NCI-H2029 treated with DMSO at 0.1 percent for 48 hours (cell line): ENCODE data around the gene MYO9B.
"Not testable (repeated sequence)": the region's sequence is repeated elsewhere in the genome, so short reads cannot be mapped to it uniquely, and the experiment has no call there.

Source experiments
- DNase-seq: peaks from one replicate; lab custom pipeline; 2025; lab: John Stamatoyannopoulos, UW

The MYO9B gene

DNA sequence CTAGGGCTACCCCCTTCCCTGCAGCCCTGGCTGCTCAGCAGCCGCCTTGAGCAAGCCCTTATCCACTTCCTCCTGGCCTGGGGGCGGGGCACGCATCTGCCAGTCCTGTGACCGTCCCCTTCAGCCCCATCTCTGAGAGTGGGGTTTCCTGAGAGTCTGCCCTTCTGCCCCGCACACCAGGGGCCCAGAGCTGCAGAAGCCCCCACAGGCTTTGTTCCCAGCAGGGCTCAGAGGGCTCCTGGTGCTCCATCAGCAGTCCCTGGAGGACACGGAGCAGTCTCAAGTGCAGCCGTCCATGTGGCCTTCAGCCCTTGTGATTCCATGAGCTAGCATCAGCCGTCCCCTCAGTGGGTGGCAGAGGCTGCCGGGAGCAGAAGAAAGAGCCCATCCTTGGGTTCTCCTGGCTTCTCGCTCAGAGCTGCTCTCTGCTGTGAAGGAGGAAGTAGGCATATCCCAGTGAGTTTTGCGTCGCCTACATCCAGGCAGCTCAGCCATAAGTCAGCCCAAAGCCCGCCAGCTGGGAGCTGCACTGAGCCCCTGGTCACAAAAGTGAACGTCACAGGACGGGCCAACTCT is 16.3 kb downstream of the MYO9B start:
- no peak for DNase-seq

DNA sequence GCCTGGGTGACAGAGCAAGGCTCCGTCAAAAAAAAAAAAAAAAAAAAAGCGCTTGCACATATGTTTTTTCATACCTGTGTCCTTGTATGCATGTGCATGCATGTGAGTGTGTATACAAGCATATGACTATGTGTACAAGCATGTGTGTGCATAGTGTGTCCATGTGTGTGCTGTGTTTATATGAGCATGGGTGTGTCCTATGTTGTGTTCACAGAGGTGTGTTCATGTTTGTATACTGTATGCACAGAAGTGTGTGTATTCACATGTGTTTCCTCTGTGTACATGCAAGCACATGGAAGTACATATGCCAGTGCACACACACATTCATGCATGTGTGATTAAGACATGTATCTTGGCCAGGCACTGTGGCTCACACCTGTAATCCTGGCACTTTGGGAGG is 17.1 kb downstream of the MYO9B start:
- no peak for DNase-seq

DNA sequence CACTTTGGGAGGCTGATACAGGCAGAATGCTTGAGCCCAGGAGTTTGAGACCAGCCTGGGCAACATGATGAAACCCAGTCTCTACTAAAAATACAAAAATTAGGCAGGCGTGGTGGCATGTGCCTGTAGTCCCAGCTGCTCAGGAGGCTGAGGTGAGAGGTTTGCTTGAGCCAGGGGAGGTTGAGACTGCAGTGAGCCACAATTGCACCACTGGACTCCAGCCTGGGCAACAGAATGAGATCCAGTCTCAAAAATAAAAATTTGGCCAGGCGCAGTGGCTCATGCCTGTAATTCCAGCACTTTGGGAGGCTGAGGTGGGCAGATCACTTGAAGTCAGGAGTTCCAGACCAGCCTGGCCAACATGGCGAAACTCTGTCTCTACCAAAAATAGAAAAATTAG is 19.1 kb downstream of the MYO9B start:
- DNase-seq, result not testable (repeated sequence)

DNA sequence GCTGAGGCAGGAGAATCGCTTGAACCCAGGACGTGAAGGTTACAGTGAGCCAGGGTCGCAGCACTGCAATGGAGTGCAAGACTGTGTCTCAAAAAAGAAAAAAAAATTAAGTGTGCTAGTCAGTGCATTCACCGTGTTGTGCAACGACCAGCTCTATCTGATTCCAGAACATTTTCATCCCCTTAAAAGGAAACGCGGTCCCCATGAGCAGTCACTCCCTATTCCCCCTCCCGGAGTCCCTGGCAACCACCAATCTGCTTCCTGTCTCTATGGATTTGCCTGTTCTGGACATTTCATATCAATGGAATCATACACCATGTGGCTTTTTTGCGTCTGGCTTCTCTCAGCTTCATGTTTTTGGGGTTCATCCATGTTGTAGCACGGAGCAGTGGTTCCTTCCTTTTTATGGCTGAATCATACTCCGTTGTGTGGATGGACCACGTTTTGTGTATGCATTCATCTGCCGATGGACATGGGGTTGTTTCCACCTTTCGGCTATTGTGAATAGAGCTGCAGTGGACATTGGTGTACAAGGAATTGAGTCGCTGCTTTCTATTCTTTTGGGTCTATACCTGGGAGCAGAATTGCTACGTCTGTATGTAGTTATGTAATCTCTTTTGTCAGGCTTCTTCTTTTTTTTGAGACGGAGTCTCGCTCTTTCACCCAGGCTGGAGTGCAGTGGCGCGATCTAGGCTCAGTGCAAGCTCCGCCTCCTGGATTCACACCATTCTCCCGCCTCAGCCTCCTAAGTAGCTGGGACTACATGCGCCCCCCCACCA is 19.8 kb downstream of the MYO9B start:
- no peak for DNase-seq

DNA sequence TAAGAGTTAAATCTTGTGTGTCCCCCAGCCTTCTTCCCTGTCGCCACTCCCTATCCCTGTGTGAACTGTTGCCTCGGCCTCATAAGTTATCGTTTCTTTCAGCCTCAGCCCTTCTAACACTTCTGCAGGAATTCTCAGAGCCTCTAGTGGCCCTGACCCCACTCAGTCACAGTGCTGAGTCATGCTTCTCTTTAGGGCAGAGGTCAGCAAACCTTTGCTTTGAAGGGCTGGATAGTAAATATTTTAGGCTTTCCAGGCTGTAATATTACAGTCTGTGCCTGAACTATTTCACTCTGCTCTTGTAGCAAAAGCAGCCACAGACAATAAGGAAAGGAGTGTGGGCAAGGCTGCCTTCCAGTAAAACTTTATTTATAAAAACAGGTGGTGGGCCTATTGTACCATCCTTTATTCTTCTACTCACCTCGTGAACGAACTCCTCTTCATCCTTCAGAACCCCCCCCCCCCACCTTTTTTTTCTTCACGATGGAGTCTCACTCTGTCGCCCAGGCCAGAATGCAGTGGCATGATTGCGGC is 22.1 kb downstream of the MYO9B start:
- no peak for DNase-seq

DNA sequence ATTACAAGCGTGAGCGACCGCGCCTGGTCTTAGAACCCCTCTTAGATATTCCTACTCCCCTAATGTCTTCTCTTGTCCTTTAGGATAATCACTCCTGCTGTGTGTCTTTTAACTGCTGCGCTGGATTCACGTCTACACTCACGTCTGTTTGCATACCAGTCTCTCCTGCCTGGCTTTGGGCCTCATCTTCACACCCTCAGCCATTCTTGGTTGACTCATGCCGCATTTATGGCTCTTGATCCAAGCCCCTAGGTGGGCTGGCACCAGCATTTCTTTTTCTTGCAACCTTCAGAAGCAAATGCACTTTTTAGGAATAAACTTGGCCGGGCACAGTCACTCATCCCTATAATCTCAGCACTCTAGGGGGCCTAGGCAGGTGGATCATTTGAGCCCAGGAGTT is 22.7 kb downstream of the MYO9B start:
- no peak for DNase-seq

DNA sequence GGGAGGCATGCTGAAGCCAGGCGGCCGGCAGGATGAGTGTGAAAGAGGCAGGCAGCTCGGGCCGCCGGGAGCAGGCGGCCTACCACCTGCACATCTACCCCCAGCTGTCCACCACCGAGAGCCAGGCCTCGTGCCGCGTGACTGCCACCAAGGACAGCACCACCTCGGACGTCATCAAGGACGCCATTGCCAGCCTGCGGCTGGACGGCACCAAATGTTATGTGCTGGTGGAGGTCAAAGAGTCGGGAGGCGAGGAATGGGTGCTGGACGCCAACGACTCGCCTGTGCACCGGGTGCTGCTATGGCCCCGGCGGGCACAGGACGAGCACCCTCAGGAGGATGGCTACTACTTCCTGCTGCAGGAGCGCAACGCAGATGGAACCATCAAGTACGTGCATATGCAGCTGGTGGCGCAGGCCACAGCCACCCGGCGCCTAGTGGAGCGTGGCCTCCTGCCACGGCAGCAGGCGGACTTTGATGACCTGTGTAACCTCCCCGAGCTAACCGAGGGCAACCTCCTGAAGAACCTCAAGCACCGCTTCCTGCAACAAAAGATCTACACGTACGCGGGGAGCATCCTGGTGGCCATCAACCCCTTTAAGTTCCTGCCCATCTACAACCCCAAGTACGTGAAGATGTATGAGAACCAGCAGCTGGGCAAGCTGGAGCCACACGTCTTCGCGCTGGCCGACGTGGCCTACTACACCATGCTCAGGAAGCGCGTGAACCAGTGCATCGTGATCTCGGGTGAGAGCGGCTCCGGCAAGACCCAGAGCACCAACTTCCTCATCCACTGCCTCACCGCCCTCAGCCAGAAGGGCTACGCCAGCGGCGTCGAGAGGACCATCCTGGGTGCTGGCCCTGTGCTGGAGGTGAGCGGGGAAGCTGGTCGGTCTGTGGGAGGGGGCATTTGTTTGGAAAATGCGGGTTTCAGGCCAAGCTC is 26.4 kb downstream of the MYO9B start:
- no peak for DNase-seq

DNA sequence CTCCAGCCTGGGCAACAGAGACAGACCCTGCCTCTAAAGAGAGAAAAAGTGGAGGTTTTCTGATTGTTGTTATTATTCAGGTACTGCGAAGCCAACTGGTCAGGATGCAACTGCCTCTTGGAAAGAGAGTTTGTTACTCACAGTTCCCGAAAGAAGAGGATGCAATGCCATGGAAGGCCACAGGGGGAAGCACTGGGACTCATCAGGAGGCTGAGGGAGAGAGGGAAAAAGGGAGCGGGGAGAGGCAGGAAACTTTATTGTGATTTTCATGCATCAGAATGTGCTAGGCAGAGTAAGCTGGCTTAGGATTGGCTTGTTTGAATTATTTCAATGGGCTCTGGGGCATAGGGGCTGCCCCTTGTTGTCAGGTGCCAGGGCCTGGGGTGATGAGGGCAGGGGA is 27.6 kb downstream of the MYO9B start:
- DNase-seq, result no peak

DNA sequence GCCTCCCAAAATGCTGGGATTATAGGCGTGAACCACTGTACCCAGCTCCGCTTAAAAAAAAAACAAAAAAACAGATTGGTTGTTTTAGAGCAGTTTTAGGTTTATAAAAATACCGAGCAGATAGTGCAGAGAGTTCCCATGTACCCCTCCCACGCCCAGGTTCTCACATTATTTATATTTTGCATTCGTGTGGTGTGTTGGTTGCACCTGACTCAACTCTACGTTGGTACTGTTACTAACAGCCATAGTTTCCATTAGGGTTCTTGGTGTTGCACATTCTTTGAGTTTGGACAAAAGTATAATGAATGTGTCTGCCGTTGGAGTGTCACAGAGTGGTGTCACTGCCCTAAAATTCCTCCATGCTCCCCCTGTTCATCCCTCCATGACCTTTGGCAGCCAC is 29.1 kb downstream of the MYO9B start:
- no peak for DNase-seq

DNA sequence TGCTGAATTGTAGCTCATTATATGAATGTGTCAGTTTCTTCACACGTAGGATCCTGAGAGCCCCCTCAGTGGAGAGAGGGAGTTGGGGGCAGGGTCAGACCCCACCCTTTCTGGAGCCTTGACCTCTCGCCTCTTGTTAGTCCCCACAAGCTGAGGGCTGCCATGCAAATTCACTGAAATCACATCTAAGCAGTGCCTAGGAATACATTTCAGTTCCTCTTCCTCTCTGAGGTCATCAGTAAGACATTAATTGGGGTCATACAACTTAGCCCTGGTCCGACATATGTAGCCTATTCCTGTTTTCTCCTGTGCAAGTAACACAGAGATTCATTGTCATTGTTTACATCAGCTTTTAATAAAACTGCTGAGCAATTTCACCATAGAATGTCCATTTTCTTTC is 30.0 kb downstream of the MYO9B start:
- DNase-seq, result no peak

DNA sequence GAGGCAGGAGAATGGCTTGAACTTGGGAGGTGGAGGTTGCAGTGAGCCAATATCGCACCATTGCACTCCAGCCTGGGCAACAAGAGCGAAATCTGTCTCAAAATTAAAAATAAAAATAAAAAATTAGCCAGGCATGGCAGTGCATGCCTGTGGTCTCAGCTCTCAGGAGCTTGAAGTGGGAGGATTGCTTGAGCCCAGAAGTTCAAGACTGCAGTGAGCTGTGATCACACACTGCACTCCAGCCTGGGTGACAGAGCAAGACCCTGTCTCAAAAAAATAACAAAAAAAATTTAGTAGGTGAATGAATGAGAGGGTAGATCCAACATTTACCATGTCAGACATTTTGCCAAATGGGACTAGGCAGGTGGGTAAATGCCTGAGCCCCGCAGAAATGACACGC is 31.4 kb downstream of the MYO9B start:
- not testable (repeated sequence) for DNase-seq

DNA sequence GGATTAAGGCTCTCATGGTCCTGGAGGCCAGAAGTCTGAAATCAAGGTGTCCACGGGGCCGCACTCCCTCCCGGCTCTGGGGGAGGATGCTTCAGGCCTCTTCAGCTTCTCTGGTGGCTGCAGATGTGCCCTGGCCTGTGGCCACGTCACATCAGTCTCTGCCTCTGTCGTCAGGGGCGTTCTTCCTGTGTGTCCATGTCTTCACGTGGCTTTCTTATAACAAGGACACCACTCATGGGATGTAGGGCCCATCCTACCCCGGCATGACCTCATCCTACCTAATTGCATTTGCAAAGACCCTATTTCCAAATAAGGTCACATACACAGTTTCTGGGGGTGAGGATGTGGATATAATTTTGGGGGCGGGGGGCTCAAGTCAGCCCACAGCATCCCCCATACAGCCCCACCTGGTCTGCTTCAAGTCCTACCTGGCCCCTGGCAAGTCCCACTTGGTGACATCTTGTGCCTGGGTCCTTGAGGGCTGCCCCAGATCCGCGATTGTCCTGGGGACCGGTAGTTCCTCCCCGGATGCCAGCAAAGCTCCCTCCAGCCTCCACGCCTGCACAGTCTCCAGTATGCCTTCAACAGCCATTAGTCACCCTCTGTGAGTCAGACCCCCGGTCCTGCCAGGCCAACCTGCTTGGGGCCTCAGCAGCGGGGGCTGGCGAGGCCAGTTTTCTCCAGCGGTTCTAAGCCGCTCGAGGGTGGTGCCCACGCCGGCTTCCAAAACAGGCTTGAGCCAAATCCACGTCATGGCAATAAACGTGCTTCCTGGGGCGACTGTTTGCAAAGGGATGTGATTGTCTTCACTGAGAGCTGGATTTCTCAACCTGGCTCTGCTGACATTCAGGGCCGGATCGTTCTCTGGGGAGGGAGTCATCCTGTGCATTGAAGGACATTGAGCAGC is 32.2 kb downstream of the MYO9B start:
- no peak for DNase-seq

DNA sequence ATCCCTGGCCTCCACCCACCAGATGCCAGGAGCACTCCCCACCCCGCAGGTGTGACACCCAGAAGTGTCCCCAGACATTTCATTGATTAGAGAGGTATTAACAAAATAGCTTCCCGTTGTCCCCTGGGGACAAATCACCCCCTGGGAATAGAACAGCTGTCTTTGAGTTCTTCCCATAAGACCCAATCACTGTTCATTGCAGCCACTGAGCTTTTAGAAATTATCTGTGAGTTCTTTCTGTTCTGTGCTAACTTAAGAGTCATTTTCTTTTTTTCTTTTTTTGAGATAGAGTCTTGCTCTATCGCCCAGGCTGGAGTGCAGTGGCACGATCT is 32.8 kb downstream of the MYO9B start:
- no peak for DNase-seq

DNA sequence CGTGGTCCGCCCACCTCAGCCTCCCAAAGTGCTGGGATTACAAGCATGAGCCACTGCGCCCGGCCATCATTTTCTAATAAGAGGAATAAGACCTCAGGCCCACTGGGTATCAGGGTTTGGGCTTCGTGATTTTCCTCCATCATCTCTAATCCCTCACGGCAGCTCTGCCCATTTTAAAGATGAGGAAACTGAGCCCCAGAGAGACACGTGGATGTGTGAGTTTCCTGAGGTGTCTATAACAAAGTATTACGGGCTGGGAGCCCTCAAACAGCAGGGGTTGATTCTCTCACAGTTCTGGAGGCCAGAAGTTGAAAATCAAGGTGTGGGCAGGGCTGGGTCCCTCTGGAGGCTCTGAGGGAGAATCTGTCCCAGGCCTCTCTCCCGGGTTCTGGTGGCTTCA is 33.7 kb downstream of the MYO9B start:
- no peak for DNase-seq

DNA sequence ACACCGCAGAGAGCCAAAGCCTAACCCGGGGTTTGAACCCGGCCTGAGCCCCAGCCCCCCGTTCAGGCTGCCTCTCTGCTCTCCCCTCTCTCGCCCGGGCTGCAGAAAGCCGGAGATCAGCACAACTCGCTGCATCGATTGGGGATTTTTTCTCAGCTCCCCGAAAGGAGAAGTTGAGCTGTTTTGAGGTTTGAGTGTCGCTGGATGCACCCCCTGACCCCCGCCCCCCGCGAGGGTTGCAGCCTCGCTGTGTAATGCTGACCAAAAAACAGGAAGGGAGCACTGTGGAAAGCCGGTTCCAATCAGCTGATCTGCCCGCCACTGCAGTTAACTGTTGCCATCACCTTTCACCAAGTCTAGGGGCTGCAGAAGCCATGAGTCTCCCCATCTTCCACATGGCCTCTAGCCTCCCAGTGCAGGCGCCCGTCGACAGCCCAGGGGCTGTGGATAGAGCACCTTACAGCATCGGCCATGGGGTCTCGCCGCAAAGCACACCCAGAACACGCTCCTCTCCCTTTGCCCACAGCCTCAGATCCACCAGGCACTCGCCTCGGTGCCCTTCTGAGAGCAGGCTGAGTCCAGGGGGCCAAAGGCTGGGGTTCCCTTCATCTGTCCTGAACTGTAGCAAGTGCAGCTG is 34.5 kb downstream of the MYO9B start:
- no peak for DNase-seq

DNA sequence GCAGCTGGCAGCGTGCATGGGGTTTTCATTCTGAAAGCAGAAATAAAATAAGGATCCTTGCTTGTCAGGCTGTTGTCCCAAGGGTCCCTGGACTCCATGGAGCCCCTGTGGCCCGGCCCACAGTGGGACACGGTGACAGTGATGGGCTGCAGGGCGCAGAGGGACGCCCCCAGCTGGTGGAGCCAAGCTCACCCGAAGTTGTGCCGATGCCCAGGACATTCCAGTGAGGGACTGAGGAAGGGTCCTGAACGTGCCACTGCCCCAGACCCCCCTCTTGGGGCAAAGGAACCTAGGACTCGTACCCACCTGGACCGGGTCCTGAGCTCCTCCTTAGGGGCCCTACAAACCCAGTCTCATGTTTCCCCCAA is 35.0 kb downstream of the MYO9B start:
- DNase-seq, result no peak

DNA sequence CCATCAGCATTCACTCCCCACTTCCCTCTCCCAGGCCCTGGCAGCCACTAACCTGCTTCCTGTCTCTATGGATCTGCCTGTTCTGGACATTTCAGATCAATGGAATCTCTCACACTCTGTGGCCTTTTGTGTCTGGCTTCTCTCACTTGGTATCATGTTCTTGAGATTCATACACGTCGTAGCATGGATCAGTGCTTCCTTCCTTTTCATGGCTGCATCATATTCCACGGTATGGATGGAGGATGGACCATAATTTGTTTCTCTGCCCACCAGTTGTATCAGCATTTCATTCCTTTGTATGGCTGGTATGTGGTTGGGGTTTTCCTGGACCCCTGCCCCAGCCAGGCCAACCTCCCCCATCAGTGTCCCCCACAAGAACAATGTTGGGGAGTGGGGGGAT is 36.2 kb downstream of the MYO9B start:
- DNase-seq, result no peak

DNA sequence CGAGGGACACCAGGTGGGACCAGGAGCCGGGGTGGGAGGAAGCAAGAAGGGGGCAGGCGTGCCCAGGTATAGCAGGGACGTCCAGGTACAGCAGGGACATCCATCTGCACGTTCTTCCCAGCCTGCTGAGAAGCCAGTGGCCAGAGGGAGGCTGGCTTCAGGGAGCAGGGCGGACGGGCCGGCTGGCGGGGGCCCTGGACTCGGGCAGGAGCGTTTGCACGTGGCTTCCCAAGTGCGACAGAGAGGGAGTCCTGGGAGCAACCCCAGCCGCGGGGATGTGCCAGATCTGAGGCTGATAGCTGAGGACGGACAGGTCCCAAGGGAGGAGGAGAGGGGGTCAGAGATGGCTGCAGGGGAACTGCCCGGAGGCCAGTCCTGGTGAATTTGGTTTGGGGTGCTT is 36.7 kb downstream of the MYO9B start:
- no peak for DNase-seq

DNA sequence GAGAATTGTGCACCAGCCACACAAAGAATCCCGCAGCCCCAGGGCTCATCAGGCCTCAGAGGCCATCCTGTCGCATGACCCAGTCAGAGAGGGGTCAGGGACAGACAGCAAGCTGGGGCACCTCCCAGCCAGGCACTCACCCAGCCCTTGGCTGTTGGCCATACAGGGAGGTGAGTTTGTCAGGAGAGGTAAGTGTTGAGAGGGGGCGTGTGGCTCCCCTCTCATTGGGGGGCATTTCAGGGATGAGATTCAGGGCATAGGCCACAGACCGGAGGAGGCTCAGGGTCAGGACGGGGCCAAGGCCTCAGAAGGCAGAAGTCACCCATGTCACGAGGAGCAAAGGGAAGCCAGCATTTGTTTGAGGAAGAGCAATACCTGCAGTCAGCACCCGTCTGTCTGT is 37.1 kb downstream of the MYO9B start:
- DNase-seq, result no peak

DNA sequence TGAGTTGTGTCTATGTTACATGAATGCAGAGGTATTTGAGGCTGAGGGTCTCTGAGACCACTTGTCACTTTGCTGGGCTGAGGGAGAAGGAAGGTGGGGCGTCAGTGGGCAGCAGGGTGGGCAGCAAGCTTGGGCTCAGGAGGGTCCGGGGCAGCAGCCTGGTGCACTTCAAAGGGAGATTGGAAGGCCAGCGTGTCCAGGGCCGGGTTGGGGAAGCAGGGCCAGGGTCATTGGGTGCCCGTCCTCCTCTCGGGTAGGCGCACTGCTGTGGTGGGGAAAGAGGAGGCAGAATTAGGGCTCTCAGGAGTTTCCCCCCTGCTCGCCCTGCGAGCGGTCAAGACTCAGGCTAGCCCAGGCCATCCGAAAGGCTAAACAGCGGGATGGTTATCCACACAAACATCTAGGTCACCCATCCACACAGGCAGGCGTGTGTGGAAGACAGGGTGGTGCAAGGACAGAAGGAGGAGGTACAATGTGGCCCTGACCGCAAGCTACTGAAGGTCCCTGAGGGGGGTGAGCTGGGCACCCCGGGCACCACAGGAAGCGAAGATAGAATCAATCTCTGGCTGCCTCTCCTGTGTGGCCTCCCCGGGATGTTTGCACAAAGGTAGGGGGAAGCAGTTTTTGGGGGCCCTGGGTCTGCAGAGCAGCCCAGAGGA is 37.7 kb downstream of the MYO9B start:
- DNase-seq, result no peak

DNA sequence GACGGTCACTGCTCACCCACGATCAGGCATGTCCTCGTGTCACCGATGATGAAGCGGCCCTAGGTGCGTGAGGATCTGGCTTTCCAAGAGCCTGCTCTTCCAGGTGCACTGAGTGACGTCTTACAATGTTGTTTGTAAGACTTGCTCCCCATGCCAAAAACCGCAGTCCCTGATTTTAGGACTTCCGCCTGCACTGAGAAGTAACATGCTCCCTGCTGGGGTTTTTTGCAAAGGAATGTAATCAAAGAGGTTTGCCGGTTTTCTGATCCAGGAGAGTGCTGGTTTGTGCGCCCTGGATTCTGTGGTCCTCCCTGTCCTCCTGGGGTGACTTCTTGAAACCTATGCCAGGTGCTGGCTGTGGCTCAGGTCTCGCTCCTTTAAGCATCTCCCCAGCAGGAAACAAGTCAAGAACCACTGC is 38.8 kb downstream of the MYO9B start:
- DNase-seq, result no peak
